IMR-90 (cell line): ENCODE measurements around the gene ACLY. TPM values are rescaled to one million over a fixed set of nuclear protein-coding genes. Genes with fewer than 3 reads are reported as not detected.
A peak's percentile ranks its signal among the peaks of the same experiment; 100 is the strongest.

Experiments
- ATAC-seq: fragments of 200-7000 bp; cut with Tn5 transposase; 2 replicates; pipeline ENCODE4 v1.9.1; 2020; ENCODE audit warnings: low read depth, mild to moderate bottlenecking, moderate library complexity
- BruUV-seq: library from RNA; stranded (reverse); fragments of 400-500 nt; replicated peaks from 2 replicates; lab custom pipeline; 2021; lab: Mats Ljungman, UMichigan
- CTCF ChIA-PET: fragments of 300-600 bp; formaldehyde crosslinking; extraction: SDS; loops from one replicate; lab custom pipeline; 2021; ENCODE audit warnings: antibody characterized with exemption; lab: Yijun Ruan, JAX
- POLR2A ChIA-PET: fragments of 300-600 bp; sonication (Branson Sonifier 250); formaldehyde crosslinking; loops from one replicate; lab custom pipeline; 2022; ENCODE audit warnings: antibody characterized with exemption; ENCODE audit not compliant: unreplicated experiment; lab: Charles Lee
- DNase-seq: peaks from one replicate; pipeline ENCODE4 v3.0.0; 2013
- H2AFZ ChIP-seq: replicated peaks from 2 replicates; pipeline ENCODE3; 2013; ENCODE audit warnings: low read length, mild to moderate bottlenecking; ENCODE audit not compliant: poor library complexity
- H2AK5ac ChIP-seq: 2 replicates; pipeline ENCODE4 v1.6.1; 2013; ENCODE audit warnings: low read depth, low read length, inconsistent platforms
- H2AK9ac ChIP-seq: replicated peaks from 2 replicates; pipeline ENCODE3; 2013; ENCODE audit warnings: mild to moderate bottlenecking, low read depth, low read length, moderate library complexity; ENCODE audit not compliant: poor library complexity
- H2BK120ac ChIP-seq: 2 replicates; pipeline ENCODE4 v1.6.1; 2013; ENCODE audit warnings: low read depth, low read length, inconsistent platforms
- H2BK15ac ChIP-seq: 3 replicates; pipeline ENCODE4 v1.6.1; 2013; ENCODE audit warnings: low read depth, low read length, inconsistent platforms
- H2BK20ac ChIP-seq: 2 replicates; pipeline ENCODE4 v1.6.1; 2013; ENCODE audit warnings: low read depth, mild to moderate bottlenecking, inconsistent platforms, low read length, moderate library complexity
- H2BK5ac ChIP-seq: 2 replicates; pipeline ENCODE4 v1.6.1; 2013; ENCODE audit warnings: mild to moderate bottlenecking, low read depth, low read length, inconsistent platforms; ENCODE audit not compliant: poor library complexity, severe bottlenecking
- H3K14ac ChIP-seq: replicated peaks from 2 replicates; pipeline ENCODE4 v1.6.1; 2013; ENCODE audit warnings: low read depth, low read length, inconsistent platforms
- H3K18ac ChIP-seq: 2 replicates; pipeline ENCODE4 v1.6.1; 2013; ENCODE audit warnings: low read depth, low read length, control low read depth
- H3K23ac ChIP-seq: 2 replicates; pipeline ENCODE4 v1.6.1; 2013; ENCODE audit warnings: low read depth, low read length, inconsistent platforms
- H3K27ac ChIP-seq: 2 replicates; pipeline ENCODE4 v1.5.1; 2013; ENCODE audit warnings: mild to moderate bottlenecking, control low read depth, low read length; ENCODE audit not compliant: insufficient read depth
- H3K27me3 ChIP-seq: 2 replicates; pipeline ENCODE4 v1.6.1; 2013; ENCODE audit warnings: low read length; ENCODE audit not compliant: control insufficient read depth, insufficient read depth
- H3K36me3 ChIP-seq: 2 replicates; pipeline ENCODE4 v1.6.1; 2013; ENCODE audit warnings: low read length, mixed read lengths; ENCODE audit not compliant: control insufficient read depth, insufficient read depth
- H3K4ac ChIP-seq: 2 replicates; pipeline ENCODE4 v1.6.1; 2013; ENCODE audit warnings: low read depth, low read length, inconsistent platforms
- H3K4me1 ChIP-seq: 2 replicates; pipeline ENCODE4 v1.6.1; 2013; ENCODE audit warnings: low read length, mixed read lengths; ENCODE audit not compliant: control insufficient read depth, insufficient read depth
- H3K4me2 ChIP-seq: 2 replicates; pipeline ENCODE4 v1.6.1; 2013; ENCODE audit warnings: low read depth, mild to moderate bottlenecking, control low read depth, low read length, moderate library complexity
- H3K4me3 ChIP-seq: 2 replicates; pipeline ENCODE4 v1.5.1; 2013; ENCODE audit warnings: low read depth, mild to moderate bottlenecking, control low read depth, low read length, moderate library complexity; ENCODE audit not compliant: insufficient read depth
- H3K56ac ChIP-seq: 2 replicates; pipeline ENCODE4 v1.6.1; 2013; ENCODE audit warnings: low read length, inconsistent platforms; ENCODE audit not compliant: insufficient read depth; ENCODE audit errors: extremely low read depth
- H3K79me1 ChIP-seq, 2 experiments: 2 replicates each; pipeline ENCODE4 v1.6.1; 2013; ENCODE audit warnings: low read length in 2 of 2, inconsistent platforms in 1 of 2, low read depth in 1 of 2
- H3K9ac ChIP-seq: 2 replicates; pipeline ENCODE4 v1.6.1; 2013; ENCODE audit warnings: low read depth, low read length, control low read depth
- H3K9me1 ChIP-seq: 2 replicates; pipeline ENCODE4 v1.6.1; 2013; ENCODE audit warnings: low read length, inconsistent platforms; ENCODE audit not compliant: insufficient read depth
- H3K9me3 ChIP-seq: 2 replicates; pipeline ENCODE4 v1.6.1; 2013; ENCODE audit warnings: low read length; ENCODE audit not compliant: control insufficient read depth, insufficient read depth
- H4K20me1 ChIP-seq: 2 replicates; pipeline ENCODE4 v1.6.1; 2013; ENCODE audit warnings: low read length, inconsistent platforms; ENCODE audit not compliant: insufficient read depth
- H4K5ac ChIP-seq: 2 replicates; pipeline ENCODE4 v1.6.1; 2013; ENCODE audit warnings: mild to moderate bottlenecking, low read depth, low read length, control low read depth
- H4K8ac ChIP-seq, 2 experiments: 2 replicates each; pipeline ENCODE4 v1.6.1; 2013; ENCODE audit warnings: low read depth in 2 of 2, low read length in 2 of 2, control low read depth in 1 of 2, inconsistent platforms in 1 of 2
- H4K91ac ChIP-seq: 2 replicates; pipeline ENCODE4 v1.6.1; 2013; ENCODE audit warnings: low read depth, low read length, inconsistent platforms; ENCODE audit not compliant: insufficient read depth
- CEBPB ChIP-seq: IDR thresholded peaks from 2 replicates; pipeline ENCODE4 v1.6.1; 2012; ENCODE audit warnings: low read depth, low read length, improper control_type of control experiment
- RFX5 ChIP-seq: IDR thresholded peaks from 2 replicates; pipeline ENCODE4 v1.8.0; 2012; ENCODE audit warnings: low read depth, mild to moderate bottlenecking, low read length, moderate library complexity
- SMC3 ChIP-seq: fragments of 150-350 bp; IDR thresholded peaks from 2 replicates; pipeline ENCODE4 v1.6.1; 2016; ENCODE audit warnings: low read depth, mild to moderate bottlenecking, antibody characterized with exemption, low read length, moderate library complexity
- WGBS, 2 experiments: methylation state at CpG; one replicate each; pipeline versions ENCODE4 v1.1.5 to v1.1.7; 2013; ENCODE audit warnings: missing lambda C conversion rate in 2 of 2; ENCODE audit not compliant: insufficient read length in 1 of 2; ENCODE audit errors: extremely low coverage in 2 of 2; 5-methylcytosine and 5-hydroxymethylcytosine counted together
- dilution Hi-C: fragments of 300-500 bp; cut with HindIII; formaldehyde crosslinking; loops from one replicate; pipeline ENCODE4 v1.14.3; 2018; ENCODE audit warnings: low sequenced_read_pairs; ENCODE audit not compliant: unreplicated experiment
- in situ Hi-C: fragments of 300-500 bp; cut with MboI; formaldehyde crosslinking; loops from 3 replicates; pipeline ENCODE4 v1.14.3; 2019; ENCODE audit warnings: low sequenced_read_pairs, inconsistent platforms, mixed read lengths
- intact Hi-C: fragments of 100-400 bp; cut with micrococcal nuclease; formaldehyde crosslinking; loops from 2 replicates; pipeline ENCODE4 v1.10.0; 2022
- polyA plus RNA-seq, 3 experiments: library from polyadenylated mRNA; depleted of rRNA; stranded (reverse); fragments of >200 nt; gene quantifications; 2 replicates each; pipeline ENCODE4 v1.2.3, GENCODE V29; 2012; ENCODE audit warnings: low replicate concordance in 1 of 3
- total RNA-seq: library from RNA; depleted of rRNA; stranded (reverse); fragments of >200 nt; gene quantifications from 2 replicates; pipeline ENCODE4 v1.2.3, GENCODE V29; 2012

ACLY gene
- total and polyA plus RNA-seq, 2 of the 4 experiments (the other 2 are of a cell fraction), result 167 to 230 TPM

DNA sequence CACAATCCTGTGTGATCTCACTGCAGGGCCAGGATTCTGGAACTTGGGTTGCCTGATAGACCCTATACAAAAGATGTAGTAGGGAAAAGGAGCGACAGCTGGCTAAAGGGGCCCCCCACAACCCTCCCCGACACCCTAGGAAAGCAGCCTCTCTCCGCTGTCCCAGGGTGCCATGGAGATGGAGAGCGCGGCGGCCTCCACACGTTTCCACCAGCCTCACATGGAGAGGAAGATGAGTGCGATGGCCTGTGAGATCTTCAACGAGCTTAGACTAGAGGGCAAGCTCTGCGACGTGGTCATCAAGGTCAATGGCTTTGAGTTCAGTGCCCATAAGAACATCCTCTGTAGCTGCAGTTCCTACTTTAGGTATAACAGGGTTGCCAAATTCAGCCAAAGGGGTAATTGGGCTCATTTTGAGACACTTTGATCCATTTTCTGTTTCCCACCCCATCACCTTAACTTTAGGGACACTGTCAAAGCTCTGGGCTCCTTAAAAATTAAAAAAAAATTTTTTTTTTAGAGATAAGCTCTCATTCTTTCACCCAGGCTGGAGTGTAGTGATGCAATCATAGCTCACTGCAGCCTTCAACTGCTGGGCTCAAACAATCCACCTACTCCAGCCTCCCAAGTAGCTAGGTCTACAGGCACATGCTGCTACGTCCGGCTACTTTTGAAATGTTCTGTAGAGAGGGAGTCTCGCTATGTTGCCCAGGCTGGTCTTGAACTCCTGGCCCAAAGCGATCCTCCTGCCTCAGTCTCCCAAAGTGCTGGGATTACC lies 80.8 kb downstream of the ACLY start, which contains the start of gene KLHL10:
KLHL10 (plus strand) TSS at position 65 of the 778 bp plus-strand sequence; CDS start at position 173, 108 bp downstream.
- H2AK5ac ChIP-seq, result 0 out of 2 replicates have a peak within 1 kb of the TSS, but pooled peaks have one; percentile 18
- no peak within 1 kb of the TSS for H3K56ac ChIP-seq
- H3K9ac ChIP-seq, result no peak within 1 kb of the TSS
- ChIA-PET POLR2A (no interaction called here), CTCF (interaction anchor here (0.6 kb wide), 1 partner anchor 56 kb away, joined by 3 read pairs; no protein-coding TSS in a partner anchor)
- no peak within 1 kb of the TSS for H2BK5ac ChIP-seq
- no peak within 1 kb of the TSS for H3K4ac ChIP-seq
- ATAC-seq (no peak), DNase-seq (no peak)
- in situ Hi-C loops, result no loop called here
- H4K91ac ChIP-seq, result no peak within 1 kb of the TSS
- no peak within 1 kb of the TSS for H3K18ac ChIP-seq
- peaks cover 16% of the 10 kb centered on the region for H3K9me1 ChIP-seq
- no peaks in the 10 kb centered on the region for H3K9me3 ChIP-seq
- dilution Hi-C loops, result no loop called here
- H3K23ac ChIP-seq, result no peak within 1 kb of the TSS
- no TSS peak for BruUV-seq
- H3K4me1 ChIP-seq, result peaks cover 10% of the 10 kb centered on the region
- H4K5ac ChIP-seq, result no peak within 1 kb of the TSS
- TF ChIP-seq SMC3, result no peak
- peak; percentile 56; the same call in 1 of the 2 replicates for TF ChIP-seq CEBPB
- no peak for TF ChIP-seq RFX5
- no peak within 1 kb of the TSS for H3K27ac ChIP-seq
- H3K79me1 ChIP-seq, result peaks cover 7 to 19% of the 10 kb centered on the region in 2 experiments; a peak in 2 of 4 replicates
- no peak within 1 kb of the TSS for H3K4me3 ChIP-seq
- no peak within 1 kb of the TSS for H2BK15ac ChIP-seq
- no peak within 1 kb of the TSS for H2AK9ac ChIP-seq
- WGBS, 2 experiments, result no CpG with 5 or more reads among the region's 15 CpGs
- peak within 1 kb of the TSS; percentile 97 for H3K4me2 ChIP-seq
- intact Hi-C loops, result no loop called here
- H2BK120ac ChIP-seq, result no peak within 1 kb of the TSS
- H4K8ac ChIP-seq, result peak within 1 kb of the TSS in 1 of 2 experiments; percentile 83; a peak in 2 of 4 replicates
- H2AFZ ChIP-seq, result peak within 1 kb of the TSS; percentile 86
- no peak within 1 kb of the TSS for H2BK20ac ChIP-seq
- H3K36me3 ChIP-seq, result no peaks in the 10 kb centered on the region; the same call in 1 of the 2 replicates
- H4K20me1 ChIP-seq, result peaks cover 4% of the 10 kb centered on the region; the same call in 1 of the 2 replicates
- no peak within 1 kb of the TSS for H3K14ac ChIP-seq
- no peaks in the 10 kb centered on the region for H3K27me3 ChIP-seq
